NCI-H1694 treated with DMSO at 0.1 percent for 48 hours (cell line): ENCODE data around the gene ALDH3A2.

ENCODE experiments used
- DNase-seq: peaks from one replicate; lab custom pipeline; 2025; lab: John Stamatoyannopoulos, UW

The ALDH3A2 gene

DNA sequence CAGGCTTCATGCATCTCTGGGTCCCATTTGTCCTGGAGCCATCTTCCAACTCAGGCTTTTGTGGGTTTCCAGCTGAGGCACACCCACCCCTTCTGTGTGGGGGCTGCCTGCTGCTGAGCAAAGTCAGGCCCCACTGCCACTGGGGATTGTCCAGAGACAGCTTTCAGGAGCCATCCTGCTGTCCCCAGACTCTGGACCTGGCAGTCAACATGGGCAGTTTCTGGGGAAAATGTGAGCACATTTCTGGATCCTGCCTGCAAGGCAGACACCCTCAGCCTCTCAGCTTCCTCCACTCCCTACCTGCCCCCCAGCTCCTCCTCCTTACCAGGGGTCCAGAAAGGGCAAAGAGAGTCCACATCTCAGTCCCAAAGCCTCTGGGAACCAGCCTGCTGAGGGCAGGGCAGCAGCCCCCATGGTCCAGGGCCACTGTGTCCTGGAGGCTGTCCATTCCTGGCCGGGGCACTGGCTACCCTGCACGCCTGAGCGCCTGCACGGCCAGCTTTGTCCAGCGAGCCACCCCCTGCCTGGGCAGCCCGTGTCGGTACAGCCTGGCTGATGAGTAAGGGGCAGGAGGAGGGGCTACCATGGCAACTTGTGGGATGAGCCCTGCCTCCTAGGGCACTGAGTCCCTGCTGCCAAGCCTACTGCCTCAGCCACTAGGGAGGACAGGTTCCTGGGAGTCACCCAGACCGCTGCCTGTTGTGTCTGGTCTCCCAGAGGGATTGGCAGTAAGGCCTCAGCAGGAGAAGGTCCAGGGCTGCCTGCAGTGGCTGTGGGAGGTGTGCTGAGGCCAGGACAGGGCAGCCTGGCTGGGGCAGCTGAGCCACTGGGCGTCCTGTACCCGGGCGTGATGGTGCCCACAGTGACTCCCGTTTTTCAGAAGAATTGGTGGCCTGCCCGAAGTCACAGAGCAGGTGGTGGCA lies 67.8 kb downstream of the ALDH3A2 start, which contains the start of gene SLC47A2:
Gene SLC47A2, minus strand, starts transcription at position 477 of the 923 bp plus-strand sequence. Its CDS starts 29 bp downstream, at position 448.
- DNase-seq, result no peak

DNA sequence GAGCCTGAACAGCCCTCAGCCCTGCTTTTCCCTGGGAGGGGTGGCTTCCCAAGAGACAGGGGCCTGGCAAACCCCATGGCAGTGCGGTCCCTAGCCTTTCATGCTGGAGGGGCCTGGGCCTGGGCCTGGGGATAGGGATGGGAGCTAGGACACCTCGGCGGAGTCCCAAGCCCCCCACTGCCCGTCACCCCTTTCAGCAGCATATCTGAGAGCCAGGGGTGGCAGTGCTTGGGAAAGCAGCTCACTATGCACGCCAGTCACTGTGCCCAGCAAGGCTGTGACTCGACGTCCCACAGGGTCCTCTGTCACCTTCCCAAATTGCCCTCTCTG lies 68.4 kb downstream of the ALDH3A2 start:
- no peak for DNase-seq

DNA sequence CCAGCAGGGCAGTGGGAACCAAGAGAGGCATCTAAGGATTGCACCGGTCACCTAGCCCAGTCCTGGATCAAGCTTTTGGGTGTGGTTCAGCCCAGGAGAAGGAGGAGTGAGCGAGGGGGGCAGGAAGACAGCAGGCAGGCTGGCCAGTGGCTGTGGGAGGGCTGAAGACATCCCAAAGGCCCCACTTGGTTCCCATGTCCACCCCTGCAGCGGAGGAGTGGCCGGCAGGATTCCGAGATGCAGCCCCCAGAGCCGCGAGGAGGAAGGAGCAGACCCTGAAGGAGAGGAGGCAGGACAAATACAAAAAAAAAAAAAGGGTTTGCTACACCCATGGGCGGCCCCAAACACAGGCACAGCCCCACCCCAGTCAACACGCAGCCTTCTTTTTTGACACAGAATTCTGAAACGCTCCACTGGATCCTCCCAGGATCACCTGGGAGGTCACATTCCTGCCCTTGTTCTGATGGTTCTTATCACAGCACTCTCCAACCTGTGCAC lies 68.9 kb downstream of the ALDH3A2 start:
- DNase-seq, result no peak

DNA sequence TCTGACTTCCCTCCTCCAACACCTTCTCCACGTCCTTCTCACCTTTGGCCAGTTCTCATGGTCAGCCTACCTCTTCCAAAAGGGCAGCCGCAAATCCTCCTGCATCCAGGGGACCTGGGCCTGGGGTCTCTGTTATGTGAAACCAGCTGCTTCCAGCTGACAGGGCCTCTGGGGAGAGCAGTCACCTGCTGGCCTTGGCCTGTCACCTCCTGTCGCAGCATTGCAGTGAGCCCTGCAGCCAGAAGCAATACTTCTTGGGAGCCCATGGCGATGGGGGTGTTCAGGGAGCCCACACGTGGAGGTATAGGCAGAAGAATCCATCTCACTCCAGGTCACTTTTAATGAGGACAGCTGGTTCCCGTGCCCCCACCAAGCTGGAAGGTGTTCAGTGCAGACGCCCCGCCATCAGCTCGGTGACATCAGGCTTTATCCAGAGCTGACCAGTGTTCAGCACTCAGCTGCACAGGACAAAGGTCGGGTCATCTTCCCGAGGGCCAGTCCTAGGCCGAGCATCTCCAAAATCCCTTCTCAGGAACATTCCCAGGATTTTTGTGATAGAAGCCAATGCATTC lies 69.6 kb downstream of the ALDH3A2 start:
- no peak for DNase-seq

DNA sequence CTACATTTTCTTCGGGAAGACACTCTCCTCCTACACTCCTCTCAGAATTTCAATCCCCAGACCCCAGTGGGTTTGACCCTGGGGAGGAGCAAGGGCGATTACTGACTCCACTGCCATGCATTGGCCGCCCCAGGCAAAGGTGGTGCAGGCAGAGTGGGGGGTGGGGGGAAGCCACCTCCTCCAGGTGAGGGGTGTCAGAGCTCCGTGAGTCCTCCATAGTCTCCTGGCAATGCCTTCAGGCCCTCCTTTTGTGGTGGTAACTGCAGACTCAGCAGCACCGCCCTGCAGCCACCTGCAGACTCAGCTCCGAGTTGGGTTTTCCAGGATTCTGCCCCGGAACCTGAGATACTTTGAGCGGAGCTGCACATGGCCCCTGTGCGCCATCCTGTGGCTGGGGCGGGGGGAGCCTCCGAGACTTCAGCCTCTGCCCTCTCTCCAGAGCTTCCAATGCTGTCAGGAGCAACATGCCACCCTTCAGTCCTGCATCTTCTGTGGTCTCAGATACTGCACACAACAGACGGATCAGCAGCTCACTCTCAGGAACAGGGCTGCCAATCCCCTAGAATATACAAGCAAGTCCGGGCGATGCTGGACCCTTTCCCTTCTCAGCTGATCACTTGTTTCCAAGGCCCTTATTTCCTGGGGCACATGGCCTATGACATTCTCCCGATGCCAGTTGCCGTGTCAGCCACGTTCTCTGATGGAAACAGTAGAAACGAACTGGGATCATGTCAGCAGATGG lies 70.2 kb downstream of the ALDH3A2 start:
- DNase-seq, result peak; percentile 24

DNA sequence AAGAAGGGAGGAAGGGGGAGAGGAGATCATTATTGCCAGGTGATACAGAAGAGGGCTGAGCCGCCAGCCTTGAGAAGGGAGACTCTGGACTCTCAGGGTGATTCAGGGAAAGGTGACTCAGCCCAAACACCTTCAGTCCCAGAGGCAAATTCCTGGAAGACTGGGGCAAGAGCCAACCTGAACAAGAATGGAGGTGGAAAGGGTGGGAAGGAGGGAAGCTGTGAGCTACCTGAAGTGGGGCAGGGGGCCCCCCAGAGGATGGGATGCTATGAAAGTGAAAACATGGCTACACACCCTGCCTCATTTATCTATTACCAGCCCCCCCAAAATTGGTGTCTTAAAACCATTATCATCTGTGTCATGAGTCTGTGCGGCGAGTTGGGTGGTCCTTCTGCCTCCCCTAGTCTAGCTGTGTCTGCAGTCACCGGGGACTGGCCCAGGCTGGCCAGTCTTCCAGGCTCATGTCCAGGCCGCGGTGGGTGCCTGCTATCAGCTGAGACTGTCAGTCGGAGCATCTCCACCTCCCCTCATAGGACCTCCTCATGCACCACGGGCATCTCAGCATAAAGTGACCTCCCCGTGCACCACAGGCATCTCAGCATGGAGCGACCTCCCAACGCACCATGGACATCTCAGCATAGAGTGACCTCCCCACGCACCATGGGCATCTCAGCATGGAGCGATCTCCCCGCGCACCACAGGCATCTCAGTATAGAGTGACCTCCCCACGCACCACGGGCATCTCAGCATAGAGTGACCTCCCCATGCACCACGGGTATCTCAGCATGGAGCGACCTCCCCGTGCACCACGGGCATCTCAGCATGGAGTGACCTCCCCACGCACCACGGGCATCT lies 71.0 kb downstream of the ALDH3A2 start:
- no peak for DNase-seq

DNA sequence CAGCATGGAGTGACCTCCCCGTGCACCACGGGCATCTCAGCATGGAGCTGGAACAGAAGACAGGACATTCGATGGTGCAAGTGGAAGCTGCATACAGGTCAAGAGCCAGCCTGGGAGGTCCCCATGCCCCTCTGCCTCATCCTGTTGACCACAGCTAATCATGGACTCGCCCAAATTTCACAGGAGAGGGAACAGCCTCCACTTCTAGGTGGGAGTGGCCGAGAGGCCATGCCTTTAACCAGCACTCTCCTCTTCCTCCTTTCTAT lies 71.6 kb downstream of the ALDH3A2 start:
- no peak for DNase-seq

DNA sequence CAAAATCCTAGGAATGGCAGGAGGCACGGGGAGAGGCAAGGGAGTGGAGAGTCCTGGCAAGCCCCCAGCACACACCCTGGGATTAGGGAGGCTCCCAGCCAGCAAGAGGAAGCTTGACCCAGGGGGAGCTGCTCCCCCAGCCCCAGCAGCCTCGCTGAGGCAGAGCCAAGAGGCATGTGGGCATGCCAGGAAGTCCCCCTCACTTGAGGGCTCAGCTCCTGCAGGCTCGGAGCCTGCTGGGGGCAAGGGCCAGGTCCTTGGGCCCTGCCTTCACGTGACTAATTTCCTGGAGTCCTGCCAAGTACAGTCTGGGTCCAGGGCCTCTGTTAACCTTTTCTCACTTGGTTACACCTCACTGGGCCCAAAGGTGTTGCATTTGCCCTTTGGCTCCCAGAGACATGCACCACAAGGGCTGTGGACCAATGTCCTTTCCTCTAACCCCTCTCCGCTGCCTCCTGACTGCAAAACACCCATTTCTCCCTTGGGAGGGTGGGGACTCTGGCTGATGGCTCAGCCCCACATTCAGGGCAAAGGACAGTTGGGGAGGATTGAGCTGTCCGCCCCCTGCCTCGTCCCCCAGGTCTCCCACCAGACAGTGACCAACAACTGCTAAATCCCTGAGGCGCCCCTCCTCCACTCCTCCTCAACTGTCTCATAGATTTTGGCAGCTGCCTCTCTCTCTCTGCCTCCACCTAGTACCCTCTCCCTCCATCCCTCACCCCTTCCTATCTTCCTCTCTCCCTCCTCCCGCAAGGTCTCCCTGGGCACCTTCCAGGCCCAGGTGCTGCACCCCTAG lies 72.3 kb downstream of the ALDH3A2 start:
- DNase-seq, result no peak

DNA sequence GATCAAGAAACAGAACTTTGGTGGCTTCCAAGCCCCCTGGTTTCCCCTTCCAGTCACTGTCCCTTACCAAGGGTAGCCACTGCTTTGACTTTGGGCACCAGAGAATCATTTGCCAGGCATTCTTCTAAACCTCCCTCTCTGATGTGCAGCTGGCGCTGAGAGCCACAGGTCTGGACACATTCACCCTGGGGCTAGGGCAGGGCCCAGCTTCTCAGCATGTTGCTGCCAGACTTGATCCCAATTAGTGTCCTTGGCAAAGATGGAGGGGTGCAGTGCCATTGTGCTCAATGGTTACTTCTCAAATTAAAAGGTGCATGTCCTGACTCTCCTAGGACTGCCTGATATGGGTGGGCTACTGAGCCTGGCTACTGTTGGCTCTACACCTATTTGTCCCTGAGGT lies 75.4 kb downstream of the ALDH3A2 start:
- DNase-seq, result no peak

DNA sequence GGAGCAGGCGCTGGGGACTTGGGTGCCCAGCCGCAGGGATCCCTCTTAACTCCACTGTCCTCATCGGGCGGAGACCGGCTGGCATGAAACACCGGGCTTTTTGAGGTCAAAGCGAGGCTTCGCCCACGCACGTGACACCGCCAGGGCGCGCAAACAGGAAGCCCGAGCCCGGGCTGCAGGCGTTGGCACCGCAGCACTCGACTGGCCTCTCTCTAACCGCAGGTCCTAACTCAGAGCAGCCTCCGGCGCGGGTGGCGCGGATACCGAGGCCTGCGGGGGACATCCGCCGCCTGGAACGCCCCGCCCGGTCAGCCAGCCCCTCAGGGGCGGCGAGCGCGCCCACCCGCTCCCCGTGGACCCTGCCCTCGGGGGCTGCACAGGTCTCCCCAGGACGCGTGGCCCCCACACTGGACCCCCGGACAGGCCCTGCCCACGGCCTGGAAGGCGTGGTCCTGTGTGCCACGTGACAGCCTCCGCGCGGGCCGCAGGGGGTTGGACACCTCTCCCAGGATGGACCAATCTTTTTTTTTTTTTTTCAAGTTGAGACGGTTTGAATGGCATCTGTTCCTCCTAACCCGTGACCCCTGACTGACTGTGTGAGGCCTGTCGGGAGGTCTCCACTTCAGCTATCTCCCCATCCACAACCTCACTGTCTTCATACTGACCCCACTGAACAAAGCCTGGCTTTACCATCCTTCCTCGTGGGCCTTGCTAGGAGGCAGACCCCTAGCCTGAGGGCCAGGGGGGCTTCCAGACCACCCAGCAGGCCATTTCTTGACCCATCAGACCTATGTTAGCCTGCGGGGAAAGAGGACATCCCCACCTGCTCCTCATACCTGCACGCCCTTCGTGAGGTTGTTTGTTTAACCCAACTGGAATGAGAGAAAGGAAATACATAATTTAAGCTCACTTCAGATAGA lies 76.2 kb downstream of the ALDH3A2 start:
- no peak for DNase-seq

DNA sequence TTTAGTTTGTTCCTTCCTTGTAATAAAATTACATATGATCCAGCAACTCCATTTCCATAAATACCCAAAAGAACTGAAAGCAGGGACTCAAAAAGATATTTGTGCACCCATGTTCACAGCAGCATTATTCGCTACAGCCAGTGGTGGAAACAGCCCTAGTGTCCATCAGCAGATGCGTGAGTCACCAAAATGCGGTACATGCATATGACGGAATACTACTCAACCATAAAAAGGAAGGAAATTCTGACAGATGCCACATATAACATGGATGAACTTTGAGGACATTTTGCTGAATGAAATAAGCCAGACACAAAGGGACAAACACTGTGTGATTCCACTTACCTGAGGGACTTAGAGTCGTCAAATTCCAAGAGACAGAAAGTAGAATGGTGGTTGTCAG lies 76.9 kb downstream of the ALDH3A2 start:
- DNase-seq, result no peak

DNA sequence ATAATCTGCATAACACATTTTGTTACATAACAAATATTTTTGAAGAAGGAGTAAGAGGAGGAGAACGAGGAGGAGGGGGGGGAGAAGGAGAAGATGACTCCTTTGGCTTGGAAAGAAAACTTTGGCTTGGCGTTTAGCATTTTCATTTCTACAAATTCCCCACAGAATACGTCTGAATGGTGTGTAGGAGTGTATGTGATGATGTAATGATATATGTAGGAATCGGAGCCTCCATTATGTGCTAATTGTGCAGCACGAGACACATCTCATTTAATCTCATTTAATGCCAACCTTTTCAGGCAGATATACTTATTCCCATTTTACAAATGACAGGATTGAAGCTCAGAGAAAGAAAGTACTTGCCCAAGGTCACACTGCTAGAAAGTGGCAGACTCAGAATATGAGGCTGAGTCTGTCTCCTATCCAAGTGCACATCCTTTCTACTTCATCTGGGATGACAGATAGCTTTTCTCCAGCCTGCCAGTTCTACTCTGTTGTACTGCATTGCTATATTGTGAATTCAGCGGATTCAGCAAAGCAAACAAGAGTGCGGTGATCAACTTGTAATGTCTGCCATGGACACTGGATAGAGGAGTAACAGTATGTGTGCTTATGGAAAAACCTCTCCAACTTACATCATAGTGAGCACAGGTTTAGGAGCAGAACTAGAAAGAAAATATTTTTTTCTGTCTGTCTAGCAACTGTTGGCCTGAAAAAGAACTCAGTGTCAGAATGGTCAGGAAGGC lies 78.3 kb downstream of the ALDH3A2 start:
- no peak for DNase-seq
